Thoracic aorta (tissue), 2 donors: Measurements from ENCODE around the gene G6PD. TPM values are rescaled to one million over a fixed set of nuclear protein-coding genes. Genes with fewer than 3 reads are reported as not detected.
"Not testable (repeated sequence)": the region's sequence is repeated elsewhere in the genome, so short reads cannot be mapped to it uniquely, and the experiment has no call there.

Experiments
- ATAC-seq: fragments of 150-250 bp; one replicate; pipeline ENCODE4 v1.8.0; 2017; ENCODE audit warnings: low read depth; ENCODE audit not compliant: insufficient number of reproducible peaks, low FRiP score
- DNase-seq: peaks from one replicate; pipeline ENCODE4 v3.0.0-alpha.2; 2020; ENCODE audit warnings: low spot score
- H3K27ac ChIP-seq, 2 donors: fragments of 200-600 bp; sonication (generic); 1 replicate in 1 of 2; 2 replicates in 1 of 2; pipeline ENCODE4 v1.5.1; 2016; ENCODE audit warnings: mild to moderate bottlenecking in 2 of 2, moderate library complexity in 2 of 2
- H3K27me3 ChIP-seq: fragments of 200-600 bp; sonication (generic); replicated peaks from 2 replicates; pipeline ENCODE4 v1.6.0; 2016; ENCODE audit warnings: mild to moderate bottlenecking; ENCODE audit not compliant: insufficient read depth
- H3K36me3 ChIP-seq: fragments of 200-600 bp; sonication (generic); one replicate; pipeline ENCODE4 v1.5.1; 2016
- H3K4me1 ChIP-seq, 2 donors: fragments of 200-600 bp; sonication (generic); 1 replicate in 1 of 2; 2 replicates in 1 of 2; pipeline versions ENCODE4 v1.5.1 to v1.6.0; 2016; ENCODE audit warnings: low read depth in 2 of 2, mild to moderate bottlenecking in 1 of 2; ENCODE audit not compliant: control insufficient read depth in 1 of 2
- H3K4me3 ChIP-seq: fragments of 200-600 bp; sonication (generic); 2 replicates; pipeline ENCODE4 v1.5.1; 2016; ENCODE audit warnings: mild to moderate bottlenecking
- H3K9me3 ChIP-seq: fragments of 200-600 bp; sonication (generic); 2 replicates; pipeline ENCODE4 v1.5.1; 2016
- CTCF ChIP-seq: fragments of 200-600 bp; sonication (generic); IDR thresholded peaks from one replicate; pipeline ENCODE4 v1.5.1; 2019; ENCODE audit warnings: antibody characterized with exemption
- total RNA-seq, 2 donors: library from RNA; depleted of rRNA; stranded (reverse); fragments of >200 nt; gene quantifications; one replicate each; pipeline versions ENCODE4 v1.1.0 to v1.2.3, GENCODE V29; 2016

Gene G6PD
- total RNA-seq, 2 donors from 2014 or later, result 67.3 to 70.1 TPM

DNA sequence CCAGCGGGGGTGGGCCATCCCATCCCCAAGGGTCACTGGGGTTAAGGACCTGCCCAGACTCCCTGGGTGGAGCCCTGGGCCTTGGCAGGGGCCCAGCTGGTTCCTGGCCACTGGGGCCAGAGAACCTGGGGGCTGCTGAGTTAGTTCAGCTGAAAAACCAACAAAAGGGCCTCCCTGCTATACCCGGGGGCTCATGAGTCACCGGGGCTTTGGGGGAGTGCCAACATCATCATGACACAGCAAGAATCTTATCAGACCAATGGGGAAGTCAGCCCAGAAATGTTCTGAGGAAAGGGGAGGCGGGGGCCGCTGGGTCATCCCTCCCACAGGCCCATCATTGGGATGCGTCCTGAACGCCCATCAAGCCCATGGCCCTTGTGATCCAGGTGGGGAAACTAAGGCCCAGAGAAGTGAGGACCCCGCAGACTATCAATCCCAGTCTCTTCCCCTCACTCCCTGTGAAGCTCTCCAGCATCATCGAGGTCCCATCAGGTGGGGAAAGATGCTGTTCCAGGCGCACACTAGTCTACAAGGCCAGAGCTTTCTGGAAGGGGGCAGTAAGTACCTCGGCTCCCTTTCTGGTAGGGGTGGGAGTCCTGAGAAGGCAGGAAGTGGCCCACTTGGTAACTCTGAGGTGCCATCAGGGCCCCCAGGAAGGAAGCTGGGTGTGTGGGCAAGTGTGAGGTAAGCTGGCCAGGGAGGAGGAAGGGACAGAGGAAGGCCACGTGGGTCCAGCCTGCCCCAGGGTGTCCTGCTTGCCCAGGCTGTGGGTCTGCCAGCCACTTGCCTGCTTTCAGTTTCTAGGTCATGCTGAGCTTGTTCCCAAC lies 4.5 kb downstream of the G6PD start:
- Histone ChIP-seq H3K4me1 (peaks cover 19 to 63% of the 10 kb centered on the region in 2 donors), H3K9me3 (no peaks in the 10 kb centered on the region), H3K27me3 (no peaks in the 10 kb centered on the region), H3K4me3 (peak overlapping the region; percentile 57), H3K36me3 (no peaks in the 10 kb centered on the region), H3K27ac (peak overlapping the region; percentile 95 to 99)
- no peak for TF ChIP-seq CTCF
- DNase-seq, result peak; percentile 74
- peak; percentile 72 for ATAC-seq

GRCh38 chrX:154541589-154541895 lies 5.1 kb downstream of the G6PD start:
- no peak for DNase-seq
- H3K4me3 ChIP-seq, result peak overlapping the region; percentile 57
- no peak for ATAC-seq

GRCh38 chrX:154540897-154541535 lies 5.6 kb downstream of the G6PD start:
- no peaks in the 10 kb centered on the region for H3K36me3 ChIP-seq
- H3K4me3 ChIP-seq, result peak overlapping the region; percentile 57
- ATAC-seq (no peak), DNase-seq (no peak)
- no peaks in the 10 kb centered on the region for H3K9me3 ChIP-seq
- peak overlapping the region; percentile 95 to 99 for H3K27ac ChIP-seq
- peaks cover 19 to 61% of the 10 kb centered on the region in 2 donors for H3K4me1 ChIP-seq
- H3K27me3 ChIP-seq, result no peaks in the 10 kb centered on the region
- TF ChIP-seq CTCF, result no peak

More at GRCh38 chrX:154541589-154541895, 5.1 kb downstream of the G6PD start:
- TF ChIP-seq CTCF, result no peak
- Histone ChIP-seq H3K36me3 (no peaks in the 10 kb centered on the region), H3K27me3 (no peaks in the 10 kb centered on the region), H3K4me1 (peaks cover 19 to 63% of the 10 kb centered on the region in 2 donors), H3K9me3 (no peaks in the 10 kb centered on the region), H3K27ac (peak overlapping the region; percentile 95 to 99)

DNA sequence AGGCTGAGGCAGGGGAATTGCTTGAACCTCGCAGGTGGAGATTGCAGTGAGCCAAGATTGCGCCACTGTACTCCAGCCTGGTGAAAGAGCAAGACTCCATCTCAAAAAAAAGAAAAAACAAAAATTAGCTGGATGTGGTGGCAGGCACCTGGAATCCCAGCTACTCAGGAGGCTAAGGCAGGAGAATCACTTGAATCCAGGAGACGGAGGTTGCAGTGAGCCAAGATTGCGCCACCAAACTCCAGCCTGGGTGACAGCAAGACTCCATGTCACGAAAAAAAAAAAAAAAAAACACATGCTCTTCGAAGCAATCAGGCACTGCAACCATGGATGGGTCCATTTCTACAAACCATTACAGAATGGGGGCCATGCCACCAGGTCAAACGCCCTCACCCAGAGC lies 6.3 kb downstream of the G6PD start:
- H3K9me3 ChIP-seq, ATAC-seq, H3K36me3 ChIP-seq, H3K27me3 ChIP-seq, DNase-seq, H3K4me3 ChIP-seq: not testable (repeated sequence)
- peaks cover 19 to 54% of the 10 kb centered on the region in 2 donors for H3K4me1 ChIP-seq
- peak overlapping the region; percentile 95 to 99 for H3K27ac ChIP-seq

- no peak for DNase-seq
These were observed 7.6 kb downstream of the G6PD start for GRCh38 chrX:154539077-154539476.

More at GRCh38 chrX:154539077-154539476, 7.6 kb downstream of the G6PD start:
- H3K4me1 ChIP-seq, result peaks cover 19 to 47% of the 10 kb centered on the region in 2 donors
- ATAC-seq, result no peak
- TF ChIP-seq CTCF, result no peak
- no peaks in the 10 kb centered on the region for H3K9me3 ChIP-seq
- no peak overlapping the region for H3K4me3 ChIP-seq
- peaks cover 3% of the 10 kb centered on the region for H3K36me3 ChIP-seq
- H3K27me3 ChIP-seq, result no peaks in the 10 kb centered on the region
- peak overlapping the region in 1 of 2 donors; percentile 99 for H3K27ac ChIP-seq
